ENCODE data around the gene TNPO3.
"Not testable (repeated sequence)": the region's sequence is repeated elsewhere in the genome, so short reads cannot be mapped to it uniquely, and the experiment has no call there.

The TNPO3 gene

GRCh38 chr7:128948312-128948973, 106.5 kb downstream of the TNPO3 start:
- H3K4me3 ChIP-seq (ENCODE audit: low read depth, low read length): no peak overlapping the region
- TF ChIP-seq, protein P1, sequence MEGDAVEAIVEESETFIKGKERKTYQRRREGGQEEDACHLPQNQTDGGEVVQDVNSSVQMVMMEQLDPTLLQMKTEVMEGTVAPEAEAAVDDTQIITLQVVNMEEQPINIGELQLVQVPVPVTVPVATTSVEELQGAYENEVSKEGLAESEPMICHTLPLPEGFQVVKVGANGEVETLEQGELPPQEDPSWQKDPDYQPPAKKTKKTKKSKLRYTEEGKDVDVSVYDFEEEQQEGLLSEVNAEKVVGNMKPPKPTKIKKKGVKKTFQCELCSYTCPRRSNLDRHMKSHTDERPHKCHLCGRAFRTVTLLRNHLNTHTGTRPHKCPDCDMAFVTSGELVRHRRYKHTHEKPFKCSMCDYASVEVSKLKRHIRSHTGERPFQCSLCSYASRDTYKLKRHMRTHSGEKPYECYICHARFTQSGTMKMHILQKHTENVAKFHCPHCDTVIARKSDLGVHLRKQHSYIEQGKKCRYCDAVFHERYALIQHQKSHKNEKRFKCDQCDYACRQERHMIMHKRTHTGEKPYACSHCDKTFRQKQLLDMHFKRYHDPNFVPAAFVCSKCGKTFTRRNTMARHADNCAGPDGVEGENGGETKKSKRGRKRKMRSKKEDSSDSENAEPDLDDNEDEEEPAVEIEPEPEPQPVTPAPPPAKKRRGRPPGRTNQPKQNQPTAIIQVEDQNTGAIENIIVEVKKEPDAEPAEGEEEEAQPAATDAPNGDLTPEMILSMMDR (IDR thresholded peaks at IDR 0.05; ENCODE audit: low read depth, low read length): no peak

DNA sequence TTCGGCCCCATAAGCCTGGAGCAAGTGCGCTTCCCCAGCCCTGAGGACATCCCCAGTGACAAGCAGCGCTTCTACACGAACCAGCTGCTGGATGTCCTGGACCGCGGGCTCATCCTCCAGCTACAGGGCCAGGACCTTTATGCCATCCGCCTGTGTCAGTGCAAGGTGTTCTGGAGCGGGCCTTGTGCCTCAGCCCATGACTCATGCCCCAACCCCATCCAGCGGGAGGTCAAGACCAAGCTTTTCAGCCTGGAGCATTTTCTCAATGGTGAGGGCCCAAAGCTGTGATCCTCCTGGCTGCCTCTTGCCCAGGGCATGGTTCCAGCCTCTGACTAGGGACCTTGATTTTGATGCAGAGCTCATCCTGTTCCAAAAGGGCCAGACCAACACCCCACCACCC, 107.1 kb downstream of the TNPO3 start:
- TF ChIP-seq, protein P1 (IDR thresholded peaks at IDR 0.05; ENCODE audit: low read depth, low read length): no peak

GRCh38 chr7:128946936-128947830, 107.7 kb downstream of the TNPO3 start:
- TF ChIP-seq, protein P1 (IDR thresholded peaks at IDR 0.05; ENCODE audit: low read depth, low read length): no peak
- no peak overlapping the region for H3K4me3 ChIP-seq (ENCODE audit: low read depth, low read length)

More for the DNA sequence above, 107.1 kb downstream of the TNPO3 start:
- H3K4me3 ChIP-seq (ENCODE audit: low read depth, low read length): no peak overlapping the region

DNA sequence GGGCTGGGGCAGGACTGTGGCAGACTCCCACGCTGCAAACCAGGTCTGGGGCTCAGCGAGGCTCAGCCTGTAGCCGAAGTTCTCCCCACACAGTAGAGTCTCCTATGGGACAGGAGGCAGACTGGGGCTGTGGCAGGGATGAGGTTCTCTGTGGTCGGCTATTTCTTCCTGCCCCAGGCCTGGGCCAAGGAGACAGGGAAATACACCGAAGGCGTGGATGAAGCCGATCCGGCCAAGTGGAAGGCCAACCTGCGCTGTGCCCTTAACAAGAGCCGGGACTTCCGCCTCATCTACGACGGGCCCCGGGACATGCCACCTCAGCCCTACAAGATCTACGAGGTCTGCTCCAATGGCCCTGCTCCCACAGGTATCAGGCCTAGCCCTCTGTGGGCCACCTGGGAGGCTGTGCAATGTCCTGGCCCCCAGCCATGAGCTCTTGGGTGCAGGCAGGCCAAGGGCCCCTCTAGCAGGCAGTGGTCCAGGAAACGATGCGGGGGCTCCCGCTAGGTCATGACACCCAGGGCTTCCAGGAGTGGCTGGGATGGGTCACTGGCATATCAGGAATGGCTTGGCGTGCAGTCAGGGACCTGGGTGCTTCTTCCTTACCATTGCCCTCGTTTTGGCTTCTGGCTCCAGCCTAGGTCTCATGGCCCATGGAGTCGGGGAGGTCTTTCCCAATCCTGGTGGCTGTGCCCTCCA, 109.1 kb downstream of the TNPO3 start:
- no peak overlapping the region for H3K4me3 ChIP-seq (ENCODE audit: low read depth, low read length)
- TF ChIP-seq, protein P1 (IDR thresholded peaks at IDR 0.05; ENCODE audit: low read depth, low read length): no peak

- H3K4me3 ChIP-seq (ENCODE audit: low read depth, low read length): no peak overlapping the region
- TF ChIP-seq, protein P1 (IDR thresholded peaks at IDR 0.05; ENCODE audit: low read depth, low read length): no peak
Observed at GRCh38 chr7:128944487-128945236, 110.2 kb downstream of the TNPO3 start.

GRCh38 chr7:128943251-128943650, 111.7 kb downstream of the TNPO3 start:
- H3K4me3 ChIP-seq (ENCODE audit: low read depth, low read length): not testable (repeated sequence)

- TF ChIP-seq, protein P1 (IDR thresholded peaks at IDR 0.05; ENCODE audit: low read depth, low read length): no peak
- H3K4me3 ChIP-seq (ENCODE audit: low read depth, low read length): no peak overlapping the region
Observed at GRCh38 chr7:128941946-128942526, 112.9 kb downstream of the TNPO3 start.
